PC-3 (cell line): ENCODE data around the gene TNFRSF6B. TPM values are rescaled to one million over a fixed set of nuclear protein-coding genes. Genes with fewer than 3 reads are reported as not detected.

Experiments used
- total RNA-seq: library from RNA; depleted of rRNA; stranded (reverse); fragments of >200 nt; gene quantifications from 2 replicates; pipeline ENCODE4 v1.2.3, GENCODE V29; 2014; rRNA removed

TNFRSF6B gene
- total RNA-seq, 1 experiment from 2014 or later, result 41.6 TPM

Other genes with a start within 250 kb of the TNFRSF6B start
- not detected in 2 replicates for gene KCNQ2, start 224.0 kb upstream of the TNFRSF6B start, total RNA-seq
- 463 and 559 TPM in 2 replicates for gene EEF1A2, start 197.6 kb upstream of the TNFRSF6B start, total RNA-seq
- gene PPDPF, start 175.9 kb upstream of the TNFRSF6B start, total RNA-seq, result 245 and 256 TPM in 2 replicates
- 11.1 and 15.1 TPM in 2 replicates for gene PTK6, start 159.3 kb upstream of the TNFRSF6B start, total RNA-seq
- gene SRMS, start 148.9 kb upstream of the TNFRSF6B start, total RNA-seq, result 0.22 and 0.63 TPM in 2 replicates
- gene FNDC11, start 142.5 kb upstream of the TNFRSF6B start, total RNA-seq, result 0.40 and 1.8 TPM in 2 replicates
- 33.4 and 77.2 TPM in 2 replicates for gene HELZ2, start 122.4 kb upstream of the TNFRSF6B start, total RNA-seq
- 13.7 and 21.9 TPM in 2 replicates for gene GMEB2, start 69.6 kb upstream of the TNFRSF6B start, total RNA-seq
- gene STMN3, start 43.2 kb upstream of the TNFRSF6B start, total RNA-seq, result 15.8 and 24.5 TPM in 2 replicates
- gene RTEL1, start 38.3 kb upstream of the TNFRSF6B start, total RNA-seq, result 43.0 and 56.2 TPM in 2 replicates
- gene ARFRP1, start 11.3 kb downstream of the TNFRSF6B start, total RNA-seq, result 71.2 and 73.5 TPM in 2 replicates
- 37.9 and 56.8 TPM in 2 replicates for gene ZGPAT, start 11.4 kb downstream of the TNFRSF6B start, total RNA-seq
- gene LIME1, start 40.0 kb downstream of the TNFRSF6B start, total RNA-seq, result 17.3 and 18.6 TPM in 2 replicates
- gene SLC2A4RG, start 43.1 kb downstream of the TNFRSF6B start, total RNA-seq, result 116 TPM in 2 replicates
- gene ZBTB46, start 134.6 kb downstream of the TNFRSF6B start, total RNA-seq, result 2.8 and 7.3 TPM in 2 replicates
- gene ABHD16B, start 164.8 kb downstream of the TNFRSF6B start, total RNA-seq, result not detected in 2 replicates
- gene TPD52L2, start 168.6 kb downstream of the TNFRSF6B start, total RNA-seq, result 147 and 167 TPM in 2 replicates
- 73.7 and 80.1 TPM in 2 replicates for gene DNAJC5, start 198.5 kb downstream of the TNFRSF6B start, total RNA-seq